Spleen (tissue), 11 donors: ENCODE data around the gene DSCAML1. TPM values are rescaled to one million over a fixed set of nuclear protein-coding genes. Genes with fewer than 3 reads are reported as not detected.

Source experiments
- DNase-seq: peaks from one replicate; pipeline ENCODE4 v3.0.0-alpha.2; 2020
- H3K27ac ChIP-seq, 8 donors: fragments of 200-600 bp; sonication (generic) in 7 of 8; 1 replicate in 4 of 8; 2 replicates in 4 of 8; pipeline versions ENCODE4 v1.5.0 to v1.8.0; 2016 to 2021; ENCODE audit warnings: inconsistent platforms in 4 of 8, mild to moderate bottlenecking in 4 of 8, moderate library complexity in 1 of 8
- H3K27me3 ChIP-seq, 7 donors: fragments of 200-600 bp; sonication (generic) in 6 of 7; replicated peaks in 1 of 7; 1 replicate in 4 of 7; 2 replicates in 3 of 7; pipeline versions ENCODE4 v1.5.0 to v1.8.0; 2016 to 2021; ENCODE audit warnings: inconsistent platforms in 3 of 7, mild to moderate bottlenecking in 1 of 7
- H3K36me3 ChIP-seq, 6 donors: fragments of 200-600 bp; sonication (generic) in 5 of 6; 1 replicate in 4 of 6; 2 replicates in 2 of 6; pipeline versions ENCODE4 v1.5.0 to v1.8.0; 2016 to 2021; ENCODE audit warnings: inconsistent platforms in 2 of 6
- H3K4me1 ChIP-seq, 6 donors: fragments of 200-600 bp; sonication (generic) in 5 of 6; 1 replicate in 3 of 6; 2 replicates in 3 of 6; pipeline versions ENCODE4 v1.5.0 to v1.8.0; 2016 to 2021; ENCODE audit warnings: inconsistent platforms in 3 of 6
- H3K4me3 ChIP-seq, 8 donors: fragments of 200-600 bp; sonication (generic) in 7 of 8; 1 replicate in 4 of 8; 2 replicates in 4 of 8; pipeline versions ENCODE4 v1.5.0 to v1.8.0; 2016 to 2021; ENCODE audit warnings: inconsistent platforms in 4 of 8, mild to moderate bottlenecking in 4 of 8, moderate library complexity in 2 of 8
- H3K9me3 ChIP-seq, 8 donors: fragments of 200-600 bp; sonication (generic) in 7 of 8; 1 replicate in 4 of 8; 2 replicates in 4 of 8; pipeline versions ENCODE4 v1.5.0 to v1.8.0; 2016 to 2021; ENCODE audit warnings: inconsistent platforms in 4 of 8
- POLR2A ChIP-seq, 3 donors: fragments of 450-650 bp; IDR thresholded peaks; one replicate each; pipeline ENCODE4 v1.5.1; 2017; ENCODE audit warnings: antibody characterized with exemption in 3 of 3, mild to moderate bottlenecking in 1 of 3
- POLR2AphosphoS5 ChIP-seq, 3 donors: sonication (generic); formaldehyde crosslinking; IDR thresholded peaks; one replicate each; pipeline ENCODE4 v1.5.1; 2017; ENCODE audit warnings: antibody characterized with exemption in 3 of 3
- WGBS, 5 donors: extraction: QIAGEN DNeasy Blood & Tissue Kit in 3 of 5; methylation state at CpG; one replicate each; pipeline versions ENCODE4 v1.1.5 to v1.1.7; 2013 to 2018; 5-methylcytosine and 5-hydroxymethylcytosine counted together
- intact Hi-C: fragments of 100-400 bp; cut with DNase I; formaldehyde crosslinking; loops from one replicate; pipeline ENCODE4 v1.15.0; 2023; ENCODE audit warnings: low total_unique reads
- polyA plus RNA-seq, 3 donors: library from polyadenylated mRNA; stranded (reverse); fragments of 200-250 nt; gene quantifications; one replicate each; pipeline ENCODE4 v1.2.1, GENCODE V29; 2013
- total RNA-seq, 7 donors: library from RNA; depleted of rRNA in 3 of 7; stranded (reverse); fragments of >200 nt in 3 of 7; fragmentation: NEBNext Ultra II Directional in 4 of 7; extraction: Animal tissue kit (Norgen Biotek cat#: 25700) in 4 of 7; gene quantifications; one replicate each; pipeline versions ENCODE4 v1.1.0 to v1.2.1, GENCODE V29; 2016 to 2021
- TF ChIP-seq, protein P1 (sequence below), 11 experiments: fragments of 200-600 bp in 7 of 11; fragments of 450-650 bp in 4 of 11; sonication (generic) in 4 of 11; IDR thresholded peaks in 8 of 11; conservative IDR thresholded peaks in 3 of 11; 1 replicate in 7 of 11; 2 replicates in 4 of 11; pipeline versions ENCODE4 v1.4.0 to v1.8.0; 2016 to 2021; ENCODE audit warnings: antibody characterized with exemption in 11 of 11, inconsistent platforms in 4 of 11, mild to moderate bottlenecking in 1 of 11
- donor health status: healthy with polysubstance abuse.
- donor health status: DM: no; HTN: no; CAD: no; lungs with moderate emphysema.
- donor health status: DM: no; HTN: no; CAD: no.
- donor health status: Bipolar disorder and iron deficiency.
- donor health status: healthy.
- donor health status: DM: no; HTN: no; CAD: no.
- donor health status: DM: yes; HTN: yes; CAD: no.

The DSCAML1 gene
- total and polyA plus RNA-seq, 10 donors: 0.07 to 10.7 (median 2.3) TPM

DNA sequence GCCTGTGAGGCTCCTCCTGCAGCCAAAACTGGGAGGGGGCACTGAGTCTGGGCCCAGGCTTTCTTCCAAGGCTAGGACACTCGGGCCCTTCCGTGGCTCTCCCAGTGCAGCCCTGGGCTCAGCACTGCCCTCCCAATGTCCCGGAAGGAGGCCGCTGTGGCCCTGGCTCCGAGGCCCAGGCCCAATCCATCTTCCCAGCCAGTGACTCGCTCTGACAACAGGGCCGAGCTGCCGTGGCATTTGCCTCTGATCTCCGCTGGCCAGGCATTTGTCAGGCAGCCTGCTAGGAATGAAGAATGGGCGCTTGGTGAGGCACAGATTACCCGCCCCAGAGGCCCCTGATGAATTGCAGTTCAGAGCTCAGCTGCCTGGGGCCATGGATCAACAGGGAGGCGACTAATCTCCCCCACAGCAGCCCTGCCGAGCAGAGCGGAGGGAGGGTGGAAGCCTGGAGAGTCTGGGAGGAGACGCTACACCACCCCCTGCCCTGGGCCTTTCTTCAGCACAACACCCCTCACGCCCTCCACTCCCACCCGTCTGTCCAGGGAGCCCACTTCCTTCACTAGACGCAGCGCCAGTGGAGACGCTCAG, 19.2 kb upstream of the DSCAML1 start:
- Histone ChIP-seq H3K27ac (peak overlapping the region; percentile 37 to 91 (median 84)), H3K4me3 (peak overlapping the region in 1 of 8 donors; percentile 55)

DNA sequence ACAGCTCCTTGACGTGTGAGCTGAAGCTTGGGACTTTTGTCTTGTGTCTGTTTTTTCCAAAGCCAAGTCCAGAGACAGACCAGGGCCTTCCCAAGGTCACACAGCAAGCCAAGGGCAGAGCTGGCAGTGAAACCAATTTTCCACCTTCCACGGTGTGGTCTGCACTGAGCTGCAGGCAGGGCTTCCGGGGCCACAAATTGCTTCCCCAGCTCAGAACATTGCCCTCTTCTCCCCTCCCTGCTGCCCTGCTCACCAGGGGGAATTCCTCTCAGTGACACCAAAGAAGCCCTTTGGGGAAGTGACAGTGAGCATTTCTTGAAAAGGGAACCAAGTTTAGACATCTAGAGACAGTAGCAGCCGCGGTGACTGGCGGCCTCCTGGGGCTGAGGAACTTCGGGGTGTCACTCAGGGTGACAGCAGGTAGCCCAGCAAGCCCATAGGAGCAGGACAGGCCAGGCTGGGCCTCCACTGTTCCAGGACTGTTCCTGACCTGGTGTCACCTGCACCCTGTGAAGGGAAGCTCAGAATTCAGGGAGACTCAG, 18.3 kb upstream of the DSCAML1 start:
- TF ChIP-seq POLR2AphosphoS5 (IDR thresholded peaks at IDR 0.05): peak; percentile 58 to 73 (median 67)
- TF ChIP-seq, protein P1, sequence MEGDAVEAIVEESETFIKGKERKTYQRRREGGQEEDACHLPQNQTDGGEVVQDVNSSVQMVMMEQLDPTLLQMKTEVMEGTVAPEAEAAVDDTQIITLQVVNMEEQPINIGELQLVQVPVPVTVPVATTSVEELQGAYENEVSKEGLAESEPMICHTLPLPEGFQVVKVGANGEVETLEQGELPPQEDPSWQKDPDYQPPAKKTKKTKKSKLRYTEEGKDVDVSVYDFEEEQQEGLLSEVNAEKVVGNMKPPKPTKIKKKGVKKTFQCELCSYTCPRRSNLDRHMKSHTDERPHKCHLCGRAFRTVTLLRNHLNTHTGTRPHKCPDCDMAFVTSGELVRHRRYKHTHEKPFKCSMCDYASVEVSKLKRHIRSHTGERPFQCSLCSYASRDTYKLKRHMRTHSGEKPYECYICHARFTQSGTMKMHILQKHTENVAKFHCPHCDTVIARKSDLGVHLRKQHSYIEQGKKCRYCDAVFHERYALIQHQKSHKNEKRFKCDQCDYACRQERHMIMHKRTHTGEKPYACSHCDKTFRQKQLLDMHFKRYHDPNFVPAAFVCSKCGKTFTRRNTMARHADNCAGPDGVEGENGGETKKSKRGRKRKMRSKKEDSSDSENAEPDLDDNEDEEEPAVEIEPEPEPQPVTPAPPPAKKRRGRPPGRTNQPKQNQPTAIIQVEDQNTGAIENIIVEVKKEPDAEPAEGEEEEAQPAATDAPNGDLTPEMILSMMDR (IDR thresholded peaks at IDR 0.05 in 8 of 11, conservative IDR thresholded peaks at IDR 0.05 in 3 of 11): peak in 1 of 11 experiments; percentile 17
- peak in 1 of 3 donors; percentile 22 for TF ChIP-seq POLR2A (IDR thresholded peaks at IDR 0.05)
- intact Hi-C loops: loop anchor here (5.0 kb wide), 1 partner anchor 388 kb away; no protein-coding TSS in a partner anchor
- Histone ChIP-seq H3K27me3 (no peaks in the 10 kb centered on the region), H3K36me3 (no peaks in the 10 kb centered on the region), H3K9me3 (no peaks in the 10 kb centered on the region), H3K4me1 (peaks cover 48 to 64% (median 59%) of the 10 kb centered on the region in 6 donors), H3K27ac (peak overlapping the region; percentile 37 to 91 (median 84)), H3K4me3 (peak overlapping the region in 4 of 8 donors; percentile 8 to 60 (median 13))
- WGBS, 5 donors: 3 to 18% (median 6%) methylated on average over 7 of the region's 7 CpGs
- DNase-seq: peak; percentile 94

More for the DNA sequence above, 19.2 kb upstream of the DSCAML1 start:
- intact Hi-C loops: loop anchor here (5.0 kb wide), 1 partner anchor 389 kb away; no protein-coding TSS in a partner anchor
- TF ChIP-seq POLR2A (IDR thresholded peaks at IDR 0.05) (no peak), POLR2AphosphoS5 (IDR thresholded peaks at IDR 0.05) (peak; percentile 40 to 61 (median 59))
- TF ChIP-seq, protein P1 (IDR thresholded peaks at IDR 0.05 in 8 of 11, conservative IDR thresholded peaks at IDR 0.05 in 3 of 11): no peak
- WGBS, 5 donors: 70 to 87% (median 76%) methylated on average over 13 to 20 of the region's 20 CpGs
- DNase-seq: peak; percentile 83
- Histone ChIP-seq H3K4me1 (peaks cover 48 to 67% (median 59%) of the 10 kb centered on the region in 6 donors), H3K27me3 (no peaks in the 10 kb centered on the region), H3K9me3 (no peaks in the 10 kb centered on the region), H3K36me3 (no peaks in the 10 kb centered on the region)

DNA sequence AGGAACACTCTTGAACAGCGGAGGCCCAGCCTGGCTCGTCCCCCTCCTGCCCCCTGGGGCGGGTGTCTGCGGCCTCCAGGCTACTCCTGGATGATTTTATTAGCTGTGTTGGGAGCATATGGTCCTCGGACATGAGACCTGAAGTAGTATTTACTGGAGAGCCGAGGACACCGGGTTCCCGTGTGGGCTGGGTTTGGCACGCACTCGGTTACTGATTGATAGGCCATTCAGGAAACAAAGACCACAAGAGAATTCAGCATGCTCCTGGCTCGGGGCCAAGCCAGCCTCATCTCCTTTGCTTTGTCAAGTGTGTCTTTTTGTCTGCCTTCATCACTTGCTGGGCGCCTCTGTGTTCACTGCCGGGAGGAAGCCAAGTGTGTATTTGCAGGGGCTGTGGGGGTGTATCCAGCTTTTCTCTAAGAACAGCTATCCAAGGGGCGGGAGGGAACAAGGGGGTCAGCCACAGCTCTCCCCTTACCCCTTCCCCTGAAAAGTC, 17.8 kb upstream of the DSCAML1 start:
- 14 to 22% (median 18%) methylated on average over 8 to 14 of the region's 14 CpGs for WGBS, 5 donors

More for the DNA sequence above, 17.8 kb upstream of the DSCAML1 start:
- H3K9me3 ChIP-seq: no peaks in the 10 kb centered on the region
- peak overlapping the region; percentile 37 to 91 (median 84) for H3K27ac ChIP-seq
- no peaks in the 10 kb centered on the region for H3K27me3 ChIP-seq
- intact Hi-C loops: loop anchor here (5.0 kb wide), 1 partner anchor 388 kb away; no protein-coding TSS in a partner anchor
- DNase-seq: peak; percentile 95
- peaks cover 48 to 59% (median 57%) of the 10 kb centered on the region in 6 donors for H3K4me1 ChIP-seq
- peak overlapping the region in 4 of 8 donors; percentile 8 to 60 (median 13) for H3K4me3 ChIP-seq
- no peaks in the 10 kb centered on the region for H3K36me3 ChIP-seq
- TF ChIP-seq, protein P1 (IDR thresholded peaks at IDR 0.05 in 8 of 11, conservative IDR thresholded peaks at IDR 0.05 in 3 of 11): no peak
- TF ChIP-seq POLR2AphosphoS5 (IDR thresholded peaks at IDR 0.05) (peak in 2 of 3 donors; percentile 49 to 75), POLR2A (IDR thresholded peaks at IDR 0.05) (no peak)
